Mammary epithelial cell (primary cell): ENCODE measurements around the gene USP9X.

Experiments
- CTCF ChIP-seq, 2 donors: IDR thresholded peaks in 1 of 2; conservative IDR thresholded peaks in 1 of 2; 2 replicates each; pipeline ENCODE4 v1.5.1; 2011 to 2012; ENCODE audit warnings: inconsistent platforms in 2 of 2, low read length in 2 of 2, mild to moderate bottlenecking in 2 of 2, control low read depth in 1 of 2, low read depth in 1 of 2; ENCODE audit not compliant: insufficient read depth in 1 of 2; ENCODE audit errors: extremely low read depth in 1 of 2
- EZH2 ChIP-seq: IDR thresholded peaks from 2 replicates; pipeline ENCODE4 v1.6.1; 2012; ENCODE audit warnings: low read length, inconsistent platforms, borderline replicate concordance

- no peak for TF ChIP-seq CTCF (conservative IDR thresholded peaks at IDR 0.05 in 1 of 2, IDR thresholded peaks at IDR 0.05 in 1 of 2; ENCODE audit: extremely low read depth in 1 of 2, insufficient read depth in 1 of 2, low read depth in 1 of 2, low read length in 2 of 2)
- TF ChIP-seq EZH2, result no peak
These were observed 165.6 kb downstream of the USP9X start for GRCh38 chrX:41250867-41251266.
